ENCODE measurements around the gene PSMD9. TPM values are rescaled to one million over a fixed set of nuclear protein-coding genes. Genes with fewer than 3 reads are reported as not detected.

Gene PSMD9
- total and polyA plus RNA-seq, 4 donors = 39.6 to 134 (median 62.6) TPM

DNA sequence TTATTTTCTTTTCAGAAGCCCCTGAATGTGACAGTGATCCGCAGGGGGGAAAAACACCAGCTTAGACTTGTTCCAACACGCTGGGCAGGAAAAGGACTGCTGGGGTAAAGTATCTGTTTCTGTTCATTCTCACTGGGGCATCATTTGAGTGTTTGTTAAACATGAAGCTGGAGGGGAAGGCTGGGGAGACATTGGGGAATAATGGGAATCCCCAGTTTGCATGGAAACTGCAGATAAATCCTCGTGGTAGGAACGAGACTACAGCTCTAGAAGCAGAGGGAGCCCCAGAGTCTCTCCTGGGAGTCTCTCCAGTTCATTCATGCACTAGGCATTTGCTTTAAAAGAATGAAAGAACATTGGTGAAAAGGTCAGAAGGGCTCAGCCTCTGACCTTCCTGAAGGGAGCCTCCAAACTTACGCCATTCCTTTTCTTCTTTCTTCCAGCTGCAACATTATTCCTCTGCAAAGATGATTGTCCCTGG, 27.3 kb downstream of the PSMD9 start:
- Histone ChIP-seq H3K36me3 (ENCODE audit: control insufficient read depth in 4 of 4, insufficient read depth in 4 of 4, low read length in 4 of 4) (peaks cover 6 to 27% (median 16%) of the 10 kb centered on the region in 4 donors), H3K4me3 (no peak overlapping the region), H3K4me1 (ENCODE audit: control insufficient read depth in 5 of 5, insufficient read depth in 5 of 5, low read length in 5 of 5) (peaks cover 0 to 9% (median 3%) of the 10 kb centered on the region in 5 donors), H3K27ac (ENCODE audit: low read depth in 1 of 2, low read length in 1 of 2) (no peak overlapping the region), H3K27me3 (ENCODE audit: control insufficient read depth in 3 of 3, insufficient read depth in 3 of 3, low read length in 2 of 3) (no peaks in the 10 kb centered on the region), H3K9me3 (ENCODE audit: control insufficient read depth in 4 of 4, insufficient read depth in 3 of 4, low read length in 3 of 4) (no peaks in the 10 kb centered on the region), H3K9ac (ENCODE audit: insufficient read depth in 1 of 2, low read length in 2 of 2) (no peak overlapping the region)
- WGBS, 2 donors = 83 to 92% methylated on average over 5 of the region's 5 CpGs
- DNase-seq (no peak), ATAC-seq (ENCODE audit: insufficient read depth, low FRiP score) (no peak)
- TF ChIP-seq, protein P1, sequence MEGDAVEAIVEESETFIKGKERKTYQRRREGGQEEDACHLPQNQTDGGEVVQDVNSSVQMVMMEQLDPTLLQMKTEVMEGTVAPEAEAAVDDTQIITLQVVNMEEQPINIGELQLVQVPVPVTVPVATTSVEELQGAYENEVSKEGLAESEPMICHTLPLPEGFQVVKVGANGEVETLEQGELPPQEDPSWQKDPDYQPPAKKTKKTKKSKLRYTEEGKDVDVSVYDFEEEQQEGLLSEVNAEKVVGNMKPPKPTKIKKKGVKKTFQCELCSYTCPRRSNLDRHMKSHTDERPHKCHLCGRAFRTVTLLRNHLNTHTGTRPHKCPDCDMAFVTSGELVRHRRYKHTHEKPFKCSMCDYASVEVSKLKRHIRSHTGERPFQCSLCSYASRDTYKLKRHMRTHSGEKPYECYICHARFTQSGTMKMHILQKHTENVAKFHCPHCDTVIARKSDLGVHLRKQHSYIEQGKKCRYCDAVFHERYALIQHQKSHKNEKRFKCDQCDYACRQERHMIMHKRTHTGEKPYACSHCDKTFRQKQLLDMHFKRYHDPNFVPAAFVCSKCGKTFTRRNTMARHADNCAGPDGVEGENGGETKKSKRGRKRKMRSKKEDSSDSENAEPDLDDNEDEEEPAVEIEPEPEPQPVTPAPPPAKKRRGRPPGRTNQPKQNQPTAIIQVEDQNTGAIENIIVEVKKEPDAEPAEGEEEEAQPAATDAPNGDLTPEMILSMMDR (IDR thresholded peaks at IDR 0.05; ENCODE audit: control extremely low read depth, extremely low read depth) = no peak

GRCh38 chr12:121916719-121917118, 28.1 kb downstream of the PSMD9 start:
- TF ChIP-seq, protein P1 (IDR thresholded peaks at IDR 0.05; ENCODE audit: control extremely low read depth, extremely low read depth) = no peak
- DNase-seq (peak; percentile 19 to 24 (median 19)), ATAC-seq (ENCODE audit: insufficient read depth, low FRiP score) (no peak)
- peaks cover 6 to 24% (median 16%) of the 10 kb centered on the region in 4 donors for H3K36me3 ChIP-seq (ENCODE audit: control insufficient read depth in 4 of 4, insufficient read depth in 4 of 4, low read length in 4 of 4)
- H3K9me3 ChIP-seq (ENCODE audit: control insufficient read depth in 4 of 4, insufficient read depth in 3 of 4, low read length in 3 of 4) = no peaks in the 10 kb centered on the region
- H3K4me1 ChIP-seq (ENCODE audit: control insufficient read depth in 5 of 5, insufficient read depth in 5 of 5, low read length in 5 of 5) = peaks cover 0 to 9% (median 3%) of the 10 kb centered on the region in 5 donors
- 66 to 75% methylated on average over 7 of the region's 7 CpGs for WGBS, 2 donors
- no peak overlapping the region for H3K9ac ChIP-seq (ENCODE audit: insufficient read depth in 1 of 2, low read length in 2 of 2)
- peak overlapping the region in 1 of 2 donors; percentile 33 for H3K27ac ChIP-seq (ENCODE audit: low read depth in 1 of 2, low read length in 1 of 2)
- H3K4me3 ChIP-seq = no peak overlapping the region
- H3K27me3 ChIP-seq (ENCODE audit: control insufficient read depth in 3 of 3, insufficient read depth in 3 of 3, low read length in 2 of 3) = no peaks in the 10 kb centered on the region

DNA sequence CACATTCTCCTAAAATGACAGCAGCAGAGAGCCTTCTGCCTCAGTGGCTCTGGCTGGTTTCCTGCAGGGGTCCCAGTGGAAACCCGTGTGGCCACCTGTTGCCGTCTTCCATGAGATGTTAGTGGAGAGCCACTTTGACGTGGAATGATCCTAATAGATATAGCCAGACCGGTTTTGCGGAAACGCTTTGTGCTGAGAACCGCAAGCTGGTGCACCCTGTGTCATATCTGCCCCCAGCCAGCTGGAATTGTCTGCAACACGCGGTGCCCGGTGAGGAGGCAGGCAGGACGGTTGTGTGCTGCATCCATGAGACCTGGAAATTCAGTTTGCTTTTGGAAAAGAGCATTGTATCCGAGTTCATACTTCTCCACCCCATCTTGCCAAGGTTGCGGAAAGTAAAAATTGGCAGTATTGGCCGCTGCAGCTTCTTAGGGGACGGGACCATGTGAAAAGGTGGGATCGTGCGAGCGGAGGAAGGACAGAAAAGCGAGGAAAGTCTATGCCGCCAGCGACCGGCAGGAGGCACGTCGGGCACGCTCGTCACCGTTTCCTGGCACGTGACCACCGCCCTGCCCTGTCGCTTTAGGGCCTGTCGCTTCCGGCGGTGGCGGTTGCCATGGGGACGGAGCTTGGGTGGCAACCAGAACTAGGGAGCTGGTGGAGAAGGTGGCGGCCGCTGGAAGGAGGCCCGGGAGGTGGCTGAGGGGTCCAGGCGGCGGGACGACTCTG, 29.5 kb downstream of the PSMD9 start, which contains the start of gene CFAP251:
Gene CFAP251 (plus strand): TSS at position 643 of the 729 bp plus-strand sequence. CDS start 2,714 bp downstream, outside the sequence.
- Histone ChIP-seq H3K9me3 (ENCODE audit: control insufficient read depth in 4 of 4, insufficient read depth in 3 of 4, low read length in 3 of 4) (no peaks in the 10 kb centered on the region), H3K27ac (ENCODE audit: low read depth in 1 of 2, low read length in 1 of 2) (peak within 1 kb of the TSS; percentile 59 to 84), H3K27me3 (ENCODE audit: control insufficient read depth in 3 of 3, insufficient read depth in 3 of 3, low read length in 2 of 3) (no peaks in the 10 kb centered on the region), H3K4me1 (ENCODE audit: control insufficient read depth in 5 of 5, insufficient read depth in 5 of 5, low read length in 5 of 5) (peaks cover 0 to 9% (median 3%) of the 10 kb centered on the region in 5 donors), H3K4me3 (peak within 1 kb of the TSS; percentile 35), H3K36me3 (ENCODE audit: control insufficient read depth in 4 of 4, insufficient read depth in 4 of 4, low read length in 4 of 4) (peaks cover 6 to 19% (median 15%) of the 10 kb centered on the region in 4 donors), H3K9ac (ENCODE audit: insufficient read depth in 1 of 2, low read length in 2 of 2) (peak within 1 kb of the TSS in 1 of 2 donors; percentile 49)
- peak; percentile 94 to 96 (median 95) for DNase-seq
- peak; percentile 59 for ATAC-seq (ENCODE audit: insufficient read depth, low FRiP score)
- TF ChIP-seq, protein P1 (IDR thresholded peaks at IDR 0.05; ENCODE audit: control extremely low read depth, extremely low read depth) = peak; percentile 80
- WGBS, 2 donors = 19% methylated on average over 41 of the region's 41 CpGs

All from lung (tissue), 12 donors.